HepG2 (cell line): Measurements from ENCODE around the gene WDR43. TPM values are rescaled to one million over a fixed set of nuclear protein-coding genes. Genes with fewer than 3 reads are reported as not detected.

Source experiments
- AGO1 ChIP-seq: fragments of 200-400 bp; formaldehyde crosslinking; IDR thresholded peaks from 2 replicates; pipeline ENCODE4 v1.6.1; 2017; ENCODE audit warnings: mild to moderate bottlenecking, low read depth, low read length, moderate library complexity; ENCODE audit not compliant: poor library complexity, severe bottlenecking
- AKNA ChIP-seq: sonication (generic); formaldehyde crosslinking; IDR thresholded peaks from 2 replicates; pipeline ENCODE4 v1.4.0; 2020; ENCODE audit warnings: missing genetic modification reagents, borderline replicate concordance
- ARNT2 ChIP-seq: sonication (generic); formaldehyde crosslinking; IDR thresholded peaks from 2 replicates; pipeline ENCODE4 v1.8.0; 2022; ENCODE audit warnings: mild to moderate bottlenecking, low read depth, missing genetic modification reagents, moderate library complexity
- FOSL2 ChIP-seq: sonication (generic); formaldehyde crosslinking; IDR thresholded peaks from 2 replicates; pipeline ENCODE4 v1.4.0; 2020; ENCODE audit warnings: missing genetic modification reagents
- HNRNPK ChIP-seq: fragments of 200-400 bp; formaldehyde crosslinking; IDR thresholded peaks from 2 replicates; pipeline ENCODE4 v1.6.1; 2018; ENCODE audit warnings: low read length, low read depth, moderate library complexity, mild to moderate bottlenecking; ENCODE audit not compliant: poor library complexity, severe bottlenecking
- HOMEZ ChIP-seq: IDR thresholded peaks from 2 replicates; pipeline ENCODE4 v1.6.1; 2016; ENCODE audit warnings: low read depth
- MAFK ChIP-seq, 2 experiments: IDR thresholded peaks in 1 of 2; conservative IDR thresholded peaks in 1 of 2; 2 replicates each; pipeline ENCODE4 v1.6.1; 2011; ENCODE audit warnings: improper control_type of control experiment in 2 of 2, low read length in 2 of 2
- NFKBIZ ChIP-seq: IDR thresholded peaks from 2 replicates; pipeline ENCODE4 v1.6.1; 2018; ENCODE audit warnings: missing genetic modification reagents, missing compliant biosample characterization
- SKI ChIP-seq: fragments of 450-650 bp; IDR thresholded peaks from one replicate; pipeline ENCODE4 v1.6.1; 2018; ENCODE audit warnings: mild to moderate bottlenecking; ENCODE audit not compliant: partially characterized antibody
- SMC3 ChIP-seq: IDR thresholded peaks from 2 replicates; pipeline ENCODE4 v1.6.1; 2011; ENCODE audit warnings: low read length, improper control_type of control experiment
- SP140L ChIP-seq: sonication (generic); formaldehyde crosslinking; IDR thresholded peaks from 2 replicates; pipeline ENCODE4 v1.4.0; 2020; ENCODE audit warnings: missing genetic modification reagents, borderline replicate concordance
- SPEN ChIP-seq: sonication (generic); formaldehyde crosslinking; IDR thresholded peaks from 2 replicates; pipeline ENCODE4 v1.5.1; 2020; ENCODE audit warnings: low read depth, mild to moderate bottlenecking, missing genetic modification reagents
- STAT5B ChIP-seq: sonication (generic); formaldehyde crosslinking; IDR thresholded peaks from 2 replicates; pipeline ENCODE4 v1.4.0; 2020; ENCODE audit warnings: missing genetic modification reagents
- TAF15 ChIP-seq: fragments of 200-400 bp; formaldehyde crosslinking; IDR thresholded peaks from one replicate; pipeline ENCODE4 v1.6.1; 2018; ENCODE audit warnings: mild to moderate bottlenecking, low read depth, low read length; ENCODE audit not compliant: poor library complexity, severe bottlenecking
- THYN1 ChIP-seq: sonication (generic); formaldehyde crosslinking; IDR thresholded peaks from 2 replicates; pipeline ENCODE4 v1.8.1; 2023; ENCODE audit warnings: low read depth, mild to moderate bottlenecking, moderate library complexity, missing genetic modification reagents, borderline replicate concordance
- U2AF2 ChIP-seq: fragments of 200-400 bp; formaldehyde crosslinking; IDR thresholded peaks from 2 replicates; pipeline ENCODE4 v1.6.1; 2017; ENCODE audit warnings: low read depth, mild to moderate bottlenecking, low read length
- ZFP82 ChIP-seq: sonication (generic); formaldehyde crosslinking; IDR thresholded peaks from 2 replicates; pipeline ENCODE4 v1.5.1; 2020; ENCODE audit warnings: mild to moderate bottlenecking, missing genetic modification reagents, borderline replicate concordance
- ZNF577 ChIP-seq: sonication (generic); formaldehyde crosslinking; IDR thresholded peaks from 2 replicates; pipeline ENCODE4 v1.4.0; 2020; ENCODE audit warnings: mild to moderate bottlenecking, low read depth, missing genetic modification reagents, borderline replicate concordance
- ZNF629 ChIP-seq: sonication (generic); formaldehyde crosslinking; conservative IDR thresholded peaks from 2 replicates; pipeline ENCODE4 v1.5.0; 2020; ENCODE audit warnings: missing genetic modification reagents
- ZNF670 ChIP-seq: sonication (generic); formaldehyde crosslinking; IDR thresholded peaks from 2 replicates; pipeline ENCODE4 v1.8.0; 2022; ENCODE audit warnings: mild to moderate bottlenecking, missing genetic modification reagents, borderline replicate concordance
- ZNF746 ChIP-seq: sonication (generic); formaldehyde crosslinking; IDR thresholded peaks from 2 replicates; pipeline ENCODE4 v1.8.0; 2022; ENCODE audit warnings: mild to moderate bottlenecking, missing genetic modification reagents
- polyA plus RNA-seq, 8 experiments: library from polyadenylated mRNA; depleted of rRNA in 3 of 8; stranded (reverse) in 7 of 8; unstranded in 1 of 8; fragments of >200 nt; fragmentation: Illumina TruSeq in 4 of 8; extraction: Trizol in 4 of 8; gene quantifications; 2 replicates each; pipeline versions ENCODE4 v1.2.1 to v1.2.3, GENCODE V29; 2011 to 2016; ENCODE audit warnings: low read depth in 4 of 8, missing spikeins in 1 of 8, mixed read lengths in 1 of 8; ENCODE audit not compliant: insufficient read depth in 1 of 8
- total RNA-seq, 5 experiments: library from RNA; depleted of rRNA; stranded (reverse); fragments of >200 nt; fragmentation: Illumina TruSeq; extraction: Trizol; gene quantifications; 2 replicates each; pipeline ENCODE4 v1.2.3, GENCODE V29; 2016; ENCODE audit warnings: low read depth in 1 of 5

WDR43 gene
- total and polyA plus RNA-seq, 2 of the 13 experiments (the other 11 are each of a cell fraction or from before 2014, with no cell fraction given): 121 to 167 TPM

- TF ChIP-seq HOMEZ (CRISPR knock-in tag) (peak; percentile 91), U2AF2 (no peak), TAF15 (no peak), ZNF746 (CRISPR knock-in tag) (peak; percentile 20), ZNF577 (CRISPR knock-in tag) (no peak), FOSL2 (CRISPR knock-in tag) (peak; percentile 79), SPEN (peak; percentile 100), HNRNPK (no peak), ZFP82 (CRISPR knock-in tag) (0 out of 2 replicates have a peak, but pooled peaks have one; percentile 53), AKNA (CRISPR knock-in tag) (no peak), STAT5B (CRISPR knock-in tag) (peak; percentile 94), ARNT2 (CRISPR knock-in tag) (peak; percentile 86), ZNF670 (CRISPR knock-in tag) (no peak; the same call in 1 of the 2 replicates), AGO1 (peak; percentile 85), ZNF629 (CRISPR knock-in tag) (no peak), SKI (peak; percentile 54), NFKBIZ (CRISPR knock-in tag) (peak; percentile 90; the same call in 1 of the 2 replicates), SP140L (CRISPR knock-in tag) (peak; percentile 86; the same call in 1 of the 2 replicates), MAFK (conservative IDR thresholded peaks at IDR 0.05 in 1 of 2, IDR thresholded peaks at IDR 0.05 in 1 of 2; ENCODE audit: low read length in 2 of 2) (peak in 1 of 2 experiments; percentile 52; a peak in 2 of 4 replicates), SMC3 (no peak), THYN1 (CRISPR knock-in tag) (no peak)
These were observed 24.1 kb upstream of the WDR43 start, which contains the start of gene TRMT61B (continued) for GRCh38 chr2:28870146-28870891.
